ENCODE results near the gene COQ9.

COQ9 gene

GRCh38 chr16:57479205-57479975 lies 32.1 kb downstream of the COQ9 start:
- in situ Hi-C loops (cut with HindIII; ENCODE audit: low sequenced_read_pairs): no loop called here
- peak overlapping the region; percentile 55 for H3K4me3 ChIP-seq (ENCODE audit: low read depth, low read length)
- DNase-seq (ENCODE audit: low read depth, low spot score): peak; percentile 54
- no peak for TF ChIP-seq CTCF (IDR thresholded peaks at IDR 0.05; ENCODE audit: low read depth, low read length)

DNA sequence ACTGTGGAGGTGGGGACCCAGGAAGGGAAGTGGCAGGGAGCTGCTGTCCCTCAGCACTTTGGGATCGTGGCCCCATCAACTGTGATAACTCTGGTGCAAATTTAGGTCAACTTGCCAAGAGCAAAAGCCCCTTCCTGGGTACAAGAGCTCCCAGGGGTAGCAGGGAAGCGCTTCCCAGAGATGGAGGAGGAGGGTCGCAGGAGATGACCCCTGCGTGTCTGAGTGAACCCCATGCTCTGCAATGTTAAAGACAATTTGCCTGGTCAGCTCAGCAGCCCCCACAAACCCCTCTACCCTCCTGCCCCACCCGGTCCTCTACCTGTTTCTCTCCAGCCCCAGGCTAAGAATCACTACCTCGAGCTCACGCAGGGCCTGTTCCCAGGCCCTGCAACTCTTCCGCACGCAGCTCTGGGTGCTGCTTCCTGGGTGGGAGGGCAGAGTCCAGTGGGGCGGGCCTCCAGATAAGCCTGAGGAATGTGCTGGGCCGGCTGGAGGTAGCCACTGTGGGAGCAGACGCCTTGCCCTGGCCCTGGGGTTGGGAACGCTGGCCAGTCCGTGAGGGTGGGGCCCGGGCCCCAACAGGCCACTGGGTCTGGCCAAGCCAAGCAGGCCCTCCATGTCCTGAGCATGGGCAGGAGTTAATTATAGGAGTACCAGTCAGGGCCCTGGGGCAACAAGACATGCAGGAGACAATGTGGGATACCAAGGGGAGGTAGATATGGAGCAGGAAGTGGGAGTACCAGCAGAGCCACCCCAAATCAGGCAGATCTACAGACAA lies 32.9 kb downstream of the COQ9 start:
- H3K4me3 ChIP-seq (ENCODE audit: low read depth, low read length): peak overlapping the region; percentile 55
- in situ Hi-C loops (cut with HindIII; ENCODE audit: low sequenced_read_pairs): no loop called here
- TF ChIP-seq CTCF (IDR thresholded peaks at IDR 0.05; ENCODE audit: low read depth, low read length): no peak
- no peak for DNase-seq (ENCODE audit: low read depth, low spot score)

DNA sequence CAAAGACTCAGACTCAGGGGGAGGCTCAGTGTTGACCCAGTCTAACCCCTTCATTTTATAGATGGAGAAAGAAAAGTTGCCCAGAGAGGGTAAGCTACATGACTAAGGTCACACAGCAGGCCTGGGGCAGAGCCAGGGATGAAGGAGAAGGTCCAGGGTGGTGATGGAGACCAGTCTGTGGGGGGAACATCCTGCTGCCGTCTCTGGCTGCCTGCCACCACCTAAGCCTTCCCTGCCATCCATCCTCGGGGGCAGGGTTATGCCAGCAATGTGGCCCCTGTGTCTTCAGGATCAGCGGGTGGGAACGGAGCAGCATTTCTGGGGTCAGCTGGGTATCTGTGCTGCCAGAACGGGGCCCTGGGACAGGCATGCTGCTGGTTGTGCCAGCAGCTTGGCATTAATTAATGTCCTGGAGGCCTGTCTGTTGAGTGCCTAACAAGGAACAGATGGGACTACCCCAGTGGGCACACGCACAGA lies 33.5 kb downstream of the COQ9 start:
- H3K4me3 ChIP-seq (ENCODE audit: low read depth, low read length): no peak overlapping the region
- DNase-seq (ENCODE audit: low read depth, low spot score): no peak
- no peak for TF ChIP-seq CTCF (IDR thresholded peaks at IDR 0.05; ENCODE audit: low read depth, low read length)
- in situ Hi-C loops (cut with HindIII; ENCODE audit: low sequenced_read_pairs): no loop called here

DNA sequence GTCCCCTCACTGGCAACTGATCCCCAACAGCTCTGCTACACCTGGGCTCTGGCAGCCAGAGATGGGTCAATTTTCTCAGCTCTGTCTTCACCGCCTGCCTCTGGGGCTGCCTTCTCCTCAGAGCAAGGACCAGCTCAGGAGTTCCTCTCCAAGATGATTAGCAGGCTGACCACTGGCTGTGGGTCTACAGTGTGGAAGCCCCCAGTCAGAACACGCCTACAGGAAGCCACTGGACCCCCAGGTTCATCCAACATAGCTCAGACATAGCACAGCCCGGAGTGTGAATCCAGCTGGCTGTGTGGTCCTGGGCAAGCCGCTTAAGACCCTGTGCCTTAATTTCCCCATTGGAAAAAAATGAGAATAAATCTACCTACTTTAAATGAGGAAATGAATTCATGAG lies 34.1 kb downstream of the COQ9 start:
- no peak overlapping the region for H3K4me3 ChIP-seq (ENCODE audit: low read depth, low read length)
- in situ Hi-C loops (cut with HindIII; ENCODE audit: low sequenced_read_pairs): no loop called here
- no peak for TF ChIP-seq CTCF (IDR thresholded peaks at IDR 0.05; ENCODE audit: low read depth, low read length)
- DNase-seq (ENCODE audit: low read depth, low spot score): no peak

DNA sequence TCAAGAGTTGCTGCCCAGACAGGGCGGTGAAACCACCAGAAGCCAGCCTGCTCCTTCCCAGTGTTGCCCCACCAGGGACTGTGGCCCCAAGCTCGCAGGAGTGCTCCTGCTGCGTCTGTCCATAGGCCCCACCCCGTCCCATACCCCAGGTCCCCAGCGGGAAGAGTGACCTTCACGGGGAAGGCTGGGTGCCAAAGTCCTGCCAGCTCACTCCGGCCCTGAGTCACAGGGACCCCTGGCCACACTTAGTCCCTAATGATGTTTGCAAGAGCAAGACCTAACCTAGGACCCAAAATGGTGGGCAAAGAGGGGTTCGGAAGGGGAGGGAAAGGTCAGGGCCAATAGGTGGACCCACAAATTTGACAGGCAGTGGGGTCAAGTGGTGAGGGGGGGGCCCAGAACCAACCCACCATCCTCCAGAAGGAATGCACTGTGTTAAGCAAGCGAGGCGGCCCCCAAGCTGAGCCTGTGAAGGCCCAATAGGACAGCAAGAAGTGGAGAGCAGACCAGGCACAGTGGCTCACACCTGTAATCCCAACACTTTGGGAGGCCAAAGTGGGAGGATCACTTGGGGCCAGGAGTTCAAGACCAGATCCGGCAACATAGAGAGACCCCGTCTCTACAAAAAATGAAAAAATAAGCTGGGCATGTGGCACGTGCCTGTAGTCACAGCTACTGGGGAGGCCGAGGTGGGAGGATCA lies 35.7 kb downstream of the COQ9 start:
- in situ Hi-C loops (cut with HindIII; ENCODE audit: low sequenced_read_pairs): no loop called here
- H3K4me3 ChIP-seq (ENCODE audit: low read depth, low read length): no peak overlapping the region
- no peak for TF ChIP-seq CTCF (IDR thresholded peaks at IDR 0.05; ENCODE audit: low read depth, low read length)
- no peak for DNase-seq (ENCODE audit: low read depth, low spot score)

- no peak overlapping the region for H3K4me3 ChIP-seq (ENCODE audit: low read depth, low read length)
- DNase-seq (ENCODE audit: low read depth, low spot score): no peak
- no peak for TF ChIP-seq CTCF (IDR thresholded peaks at IDR 0.05; ENCODE audit: low read depth, low read length)
- in situ Hi-C loops (cut with HindIII; ENCODE audit: low sequenced_read_pairs): no loop called here
These were observed 36.6 kb downstream of the COQ9 start for GRCh38 chr16:57483725-57484514.
